Gastroesophageal sphincter (tissue), 4 donors: ENCODE measurements around the gene TNFAIP8L2. TPM values are rescaled to one million over a fixed set of nuclear protein-coding genes. Genes with fewer than 3 reads are reported as not detected.
A peak's percentile ranks its signal among the peaks of the same experiment; 100 is the strongest.

Experiments
- ATAC-seq: fragments of 150-250 bp; one replicate; pipeline ENCODE4 v1.9.1; 2016; ENCODE audit warnings: mild to moderate bottlenecking, moderate library complexity
- H3K27ac ChIP-seq, 4 donors: fragments of 200-600 bp; sonication (generic) in 3 of 4; 1 replicate in 3 of 4; 2 replicates in 1 of 4; pipeline ENCODE4 v1.5.1; 2016 to 2019
- H3K27me3 ChIP-seq: fragments of 200-600 bp; sonication (generic); one replicate; pipeline ENCODE4 v1.5.1; 2019
- H3K36me3 ChIP-seq, 2 donors: fragments of 200-600 bp; sonication (generic); one replicate each; pipeline ENCODE4 v1.5.1; 2019; ENCODE audit warnings: control low read depth in 1 of 2
- H3K4me1 ChIP-seq, 3 donors: fragments of 200-600 bp; sonication (generic); 1 replicate in 2 of 3; 2 replicates in 1 of 3; pipeline ENCODE4 v1.5.1; 2016 to 2019; ENCODE audit warnings: control low read depth in 2 of 3
- H3K4me3 ChIP-seq, 2 donors: fragments of 200-600 bp; sonication (generic); one replicate each; pipeline ENCODE4 v1.5.1; 2019; ENCODE audit warnings: mild to moderate bottlenecking in 1 of 2, moderate library complexity in 1 of 2
- H3K9me3 ChIP-seq, 3 donors: fragments of 200-600 bp; sonication (generic); one replicate each; pipeline ENCODE4 v1.5.1; 2017 to 2019; ENCODE audit warnings: control low read depth in 2 of 3
- EP300 ChIP-seq: sonication (generic); formaldehyde crosslinking; IDR thresholded peaks from one replicate; pipeline ENCODE4 v1.6.1; 2017; ENCODE audit warnings: antibody characterized with exemption, mild to moderate bottlenecking
- POLR2A ChIP-seq, 2 donors: fragments of 450-650 bp; IDR thresholded peaks; one replicate each; pipeline ENCODE4 v1.6.1; 2017; ENCODE audit warnings: antibody characterized with exemption in 2 of 2, mild to moderate bottlenecking in 2 of 2, moderate library complexity in 1 of 2
- POLR2AphosphoS5 ChIP-seq: sonication (generic); formaldehyde crosslinking; IDR thresholded peaks from one replicate; pipeline ENCODE4 v1.6.1; 2017; ENCODE audit warnings: antibody characterized with exemption
- WGBS, 2 donors: methylation state at CpG; one replicate each; pipeline ENCODE4 v1.1.5; 2018; ENCODE audit warnings: low coverage in 1 of 2; 5-methylcytosine and 5-hydroxymethylcytosine counted together
- total RNA-seq, 4 donors: library from RNA; depleted of rRNA; stranded (reverse); fragments of >200 nt; gene quantifications; one replicate each; pipeline ENCODE4 v1.1.0, GENCODE V29; 2016
- TF ChIP-seq, protein P1 (sequence below), 4 experiments: fragments of 200-600 bp in 2 of 4; fragments of 450-650 bp in 2 of 4; sonication (generic) in 1 of 4; IDR thresholded peaks; one replicate each; pipeline ENCODE4 v1.5.1; 2017 to 2019; ENCODE audit warnings: antibody characterized with exemption in 4 of 4, mild to moderate bottlenecking in 2 of 4, moderate library complexity in 2 of 4

Gene TNFAIP8L2
- total RNA-seq, 4 donors from 2014 or later, result 0.85 to 7.2 (median 4.4) TPM

DNA sequence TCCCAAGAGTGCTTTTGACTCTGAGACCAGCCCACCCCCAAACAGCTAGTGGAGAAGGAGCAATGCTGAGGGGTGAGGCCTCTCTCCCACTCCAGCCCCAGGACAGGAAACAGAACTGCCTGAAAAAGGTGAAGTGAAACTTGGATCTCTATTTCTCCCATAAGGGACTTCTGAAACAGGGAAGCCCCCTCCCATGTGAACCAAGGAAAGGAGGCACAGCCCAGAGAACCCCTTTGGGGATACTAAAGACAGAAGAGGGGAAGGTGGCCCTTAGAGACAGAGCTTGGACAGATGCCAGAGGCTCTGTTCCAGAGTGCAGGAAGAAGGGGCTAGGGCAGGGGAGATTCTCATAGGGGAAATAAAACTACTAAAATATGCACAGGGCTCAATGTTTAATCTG, 2.9 kb downstream of the TNFAIP8L2 start:
- H3K36me3 ChIP-seq, result peaks cover 0 to 62% of the 10 kb centered on the region in 2 donors
- no peaks in the 10 kb centered on the region for H3K9me3 ChIP-seq
- ATAC-seq, result no peak
- no peak overlapping the region for H3K4me3 ChIP-seq
- H3K27me3 ChIP-seq, result no peaks in the 10 kb centered on the region
- peaks cover 0 to 50% (median 11%) of the 10 kb centered on the region in 3 donors for H3K4me1 ChIP-seq
- TF ChIP-seq POLR2AphosphoS5 (no peak), POLR2A (IDR thresholded peaks at IDR 0.05) (no peak), EP300 (no peak)
- TF ChIP-seq, protein P1, sequence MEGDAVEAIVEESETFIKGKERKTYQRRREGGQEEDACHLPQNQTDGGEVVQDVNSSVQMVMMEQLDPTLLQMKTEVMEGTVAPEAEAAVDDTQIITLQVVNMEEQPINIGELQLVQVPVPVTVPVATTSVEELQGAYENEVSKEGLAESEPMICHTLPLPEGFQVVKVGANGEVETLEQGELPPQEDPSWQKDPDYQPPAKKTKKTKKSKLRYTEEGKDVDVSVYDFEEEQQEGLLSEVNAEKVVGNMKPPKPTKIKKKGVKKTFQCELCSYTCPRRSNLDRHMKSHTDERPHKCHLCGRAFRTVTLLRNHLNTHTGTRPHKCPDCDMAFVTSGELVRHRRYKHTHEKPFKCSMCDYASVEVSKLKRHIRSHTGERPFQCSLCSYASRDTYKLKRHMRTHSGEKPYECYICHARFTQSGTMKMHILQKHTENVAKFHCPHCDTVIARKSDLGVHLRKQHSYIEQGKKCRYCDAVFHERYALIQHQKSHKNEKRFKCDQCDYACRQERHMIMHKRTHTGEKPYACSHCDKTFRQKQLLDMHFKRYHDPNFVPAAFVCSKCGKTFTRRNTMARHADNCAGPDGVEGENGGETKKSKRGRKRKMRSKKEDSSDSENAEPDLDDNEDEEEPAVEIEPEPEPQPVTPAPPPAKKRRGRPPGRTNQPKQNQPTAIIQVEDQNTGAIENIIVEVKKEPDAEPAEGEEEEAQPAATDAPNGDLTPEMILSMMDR (IDR thresholded peaks at IDR 0.05), result no peak
- peak overlapping the region in 3 of 4 donors; percentile 5 to 39 (median 16) for H3K27ac ChIP-seq

DNA sequence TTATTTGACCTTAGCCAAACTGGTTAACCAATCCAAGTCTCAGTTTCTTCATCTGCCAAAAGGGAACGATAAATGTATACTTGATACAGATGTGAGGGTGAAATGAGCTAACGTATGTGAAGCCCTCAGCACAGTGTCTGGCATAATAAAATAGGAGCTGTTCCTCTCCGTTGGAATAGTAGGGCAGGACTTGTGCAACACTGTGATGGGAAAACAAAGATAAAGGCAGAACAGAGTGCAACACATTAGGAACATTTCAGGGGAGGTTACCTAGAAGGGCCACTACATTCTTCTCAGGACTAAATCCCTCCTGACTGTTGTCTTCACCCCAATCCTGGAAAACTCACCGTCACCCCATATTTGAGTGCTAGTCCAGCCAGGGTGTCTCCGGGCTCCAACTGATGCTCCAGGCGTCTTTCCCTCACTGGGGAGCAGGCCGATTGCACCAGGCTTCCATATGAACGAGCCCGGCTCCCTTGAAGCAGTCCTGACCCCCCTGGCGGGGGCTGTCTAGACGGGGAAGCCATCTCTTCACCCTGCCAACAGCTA, 8.4 kb downstream of the TNFAIP8L2 start:
- TF ChIP-seq POLR2A (IDR thresholded peaks at IDR 0.05) (peak in 1 of 2 donors; percentile 16), EP300 (no peak), POLR2AphosphoS5 (peak; percentile 15)
- TF ChIP-seq, protein P1 (IDR thresholded peaks at IDR 0.05), result no peak
- peaks cover 4 to 63% (median 22%) of the 10 kb centered on the region in 3 donors for H3K4me1 ChIP-seq
- H3K36me3 ChIP-seq, result peaks cover 0 to 52% of the 10 kb centered on the region in 2 donors
- ATAC-seq, result peak; percentile 33
- 16 to 31% methylated on average over 5 to 6 of the region's 11 CpGs for WGBS, 2 donors
- peak overlapping the region; percentile 84 to 96 (median 90) for H3K27ac ChIP-seq
- H3K9me3 ChIP-seq, result no peaks in the 10 kb centered on the region
- no peaks in the 10 kb centered on the region for H3K27me3 ChIP-seq
- H3K4me3 ChIP-seq, result peak overlapping the region; percentile 70 to 96

DNA sequence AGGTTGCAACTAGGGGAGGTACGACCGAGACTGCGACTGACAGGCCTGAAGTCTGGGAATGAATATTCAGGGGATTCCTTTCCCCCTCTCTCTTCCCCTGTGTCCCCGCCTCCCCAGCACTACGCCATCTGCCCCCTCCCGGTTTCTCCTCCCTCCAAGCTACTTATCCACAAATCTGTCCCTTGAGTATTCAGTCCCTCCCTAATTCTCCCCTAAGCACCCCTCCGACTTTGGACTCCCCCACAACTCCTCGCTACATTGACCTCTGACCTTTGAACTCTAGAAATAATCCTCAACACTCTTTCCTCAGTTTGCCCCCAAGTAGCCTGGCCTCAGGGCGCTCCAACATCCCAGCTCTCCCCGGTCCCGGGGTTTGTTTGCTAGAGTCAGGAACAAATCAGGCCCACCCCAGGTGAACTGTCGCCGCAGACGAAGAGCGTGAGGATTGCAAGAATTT, 8.9 kb downstream of the TNFAIP8L2 start:
- 0 to 18% methylated on average over 7 of the region's 15 CpGs for WGBS, 2 donors
- Histone ChIP-seq H3K9me3 (no peaks in the 10 kb centered on the region), H3K36me3 (peaks cover 0 to 51% of the 10 kb centered on the region in 2 donors), H3K27ac (peak overlapping the region; percentile 84 to 96 (median 90)), H3K4me3 (peak overlapping the region; percentile 70 to 96), H3K4me1 (peaks cover 4 to 60% (median 22%) of the 10 kb centered on the region in 3 donors), H3K27me3 (no peaks in the 10 kb centered on the region)
- peak; percentile 68 for ATAC-seq
- TF ChIP-seq POLR2A (IDR thresholded peaks at IDR 0.05) (no peak), EP300 (no peak), POLR2AphosphoS5 (no peak)
- TF ChIP-seq, protein P1 (IDR thresholded peaks at IDR 0.05), result no peak

DNA sequence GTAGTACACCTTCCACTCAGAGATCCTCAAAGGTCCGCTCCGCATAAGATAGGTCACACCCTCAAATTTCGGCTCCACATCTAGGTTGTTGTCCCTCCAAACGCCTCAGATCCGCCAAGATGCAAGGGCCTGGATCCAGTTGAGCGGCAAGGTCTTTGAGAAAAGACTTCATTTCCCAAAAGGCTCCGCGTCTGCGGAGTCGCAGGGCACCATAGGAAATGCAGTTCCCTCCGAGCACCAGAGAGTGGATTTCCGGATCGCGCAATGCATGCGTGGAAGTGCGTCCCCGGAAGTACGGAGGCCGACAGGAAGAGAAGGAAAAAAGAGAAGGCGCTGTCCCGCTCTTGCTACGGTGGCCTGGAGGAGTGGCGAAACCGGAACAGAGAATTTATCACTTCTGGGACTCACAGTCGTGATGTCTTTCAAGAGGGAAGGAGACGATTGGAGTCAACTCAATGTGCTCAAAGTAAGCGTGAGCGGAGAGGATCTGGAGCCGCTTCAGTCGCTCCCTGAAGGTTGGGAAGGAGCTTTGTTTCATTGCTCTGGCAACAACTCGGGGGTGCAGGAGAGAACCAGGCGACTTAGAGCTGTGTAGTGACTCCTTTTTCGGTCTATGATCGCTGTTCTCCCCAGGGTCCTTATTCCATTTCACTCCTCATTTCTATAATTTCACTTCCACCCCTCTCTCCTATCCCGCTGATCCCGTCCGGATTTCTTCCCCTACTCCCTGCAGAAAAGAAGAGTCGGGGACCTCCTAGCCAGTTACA, 9.5 kb downstream of the TNFAIP8L2 start, which contains the start of the genes LYSMD1 and SCNM1:
Gene LYSMD1, minus strand, starts transcription at position 165 of the 767 bp plus-strand sequence. CDS start 644 bp downstream, outside the sequence.
Gene SCNM1, plus strand, starts transcription at position 407 of the 767 bp plus-strand sequence. Its CDS starts 9 bp downstream, at position 416.
- H3K4me1 ChIP-seq, result peaks cover 4 to 54% (median 22%) of the 10 kb centered on the region in 3 donors
- peak within 1 kb of the TSS; percentile 84 to 96 (median 90) for H3K27ac ChIP-seq
- TF ChIP-seq POLR2A (IDR thresholded peaks at IDR 0.05) (peak in 1 of 2 donors; percentile 30), POLR2AphosphoS5 (peak; percentile 97), EP300 (no peak)
- TF ChIP-seq, protein P1 (IDR thresholded peaks at IDR 0.05), result peak in 3 of 4 experiments; percentile 25 to 62 (median 45)
- 0 to 1% methylated on average over 18 to 20 of the region's 38 CpGs for WGBS, 2 donors
- no peaks in the 10 kb centered on the region for H3K27me3 ChIP-seq
- H3K9me3 ChIP-seq, result no peaks in the 10 kb centered on the region
- H3K4me3 ChIP-seq, result peak within 1 kb of the TSS; percentile 70 to 96
- ATAC-seq, result peak; percentile 95
- H3K36me3 ChIP-seq, result peaks cover 0 to 45% of the 10 kb centered on the region in 2 donors
